Activated T-cell treated with anti-CD3 and anti-CD28 coated beads, Interleukin-2, amount 50 U/mL, for 48 hours (primary cell): Measurements from ENCODE around the gene PMAIP1.
"Not testable (repeated sequence)": the region's sequence is repeated elsewhere in the genome, so short reads cannot be mapped to it uniquely, and the experiment has no call there.

Experiments
- DNase-seq, 2 experiments: peaks; one replicate each; pipeline ENCODE4 v3.0.0-alpha.2; 2020

PMAIP1 gene

DNA sequence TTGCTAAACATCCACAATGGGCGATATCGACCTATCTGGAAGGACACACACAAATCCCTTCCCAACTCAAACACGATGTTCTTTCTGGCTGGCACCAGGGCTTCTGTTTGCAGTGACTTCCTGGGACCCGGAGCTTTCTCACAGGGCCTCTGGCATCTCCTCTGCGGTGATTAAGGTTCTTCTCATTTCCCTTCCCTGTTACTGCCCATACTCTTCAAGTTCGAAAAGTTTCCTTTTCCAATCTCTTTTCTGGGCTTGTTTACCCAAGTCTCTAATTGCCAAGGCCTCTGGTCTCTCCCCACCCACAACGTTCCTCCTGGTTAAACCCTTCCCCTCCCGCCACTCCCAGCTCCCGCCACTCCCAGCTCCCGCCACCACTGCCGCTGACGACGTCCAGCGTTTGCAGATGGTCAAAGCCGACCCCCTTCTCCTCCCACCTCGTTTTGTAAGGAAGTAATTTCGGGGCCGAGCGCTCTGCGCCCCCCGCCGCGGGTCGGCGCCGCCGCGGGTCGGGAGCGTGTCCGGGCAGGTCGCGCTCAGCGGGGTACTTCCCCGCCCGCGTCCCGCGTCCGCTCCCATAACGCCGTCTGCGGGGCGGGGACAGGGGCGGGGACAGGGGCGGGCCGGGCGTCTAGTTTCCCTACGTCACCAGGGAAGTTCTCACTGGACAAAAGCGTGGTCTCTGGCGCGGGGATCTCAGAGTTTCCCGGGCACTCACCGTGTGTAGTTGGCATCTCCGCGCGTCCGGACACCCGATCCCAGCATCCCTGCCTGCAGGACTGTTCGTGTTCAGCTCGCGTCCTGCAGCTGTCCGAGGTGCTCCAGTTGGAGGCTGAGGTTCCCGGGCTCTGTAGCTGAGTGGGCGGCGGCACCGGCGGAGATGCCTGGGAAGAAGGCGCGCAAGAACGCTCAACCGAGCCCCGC is at the start of gene PMAIP1:
Gene PMAIP1 (plus strand): TSS at position 699 of the 924 bp plus-strand sequence. CDS start 182 bp downstream, at position 881.
- DNase-seq: peak; percentile 93 to 94

GRCh38 chr18:59851784-59852399 is 47.9 kb upstream of the PMAIP1 start:
- no peak for DNase-seq

DNA sequence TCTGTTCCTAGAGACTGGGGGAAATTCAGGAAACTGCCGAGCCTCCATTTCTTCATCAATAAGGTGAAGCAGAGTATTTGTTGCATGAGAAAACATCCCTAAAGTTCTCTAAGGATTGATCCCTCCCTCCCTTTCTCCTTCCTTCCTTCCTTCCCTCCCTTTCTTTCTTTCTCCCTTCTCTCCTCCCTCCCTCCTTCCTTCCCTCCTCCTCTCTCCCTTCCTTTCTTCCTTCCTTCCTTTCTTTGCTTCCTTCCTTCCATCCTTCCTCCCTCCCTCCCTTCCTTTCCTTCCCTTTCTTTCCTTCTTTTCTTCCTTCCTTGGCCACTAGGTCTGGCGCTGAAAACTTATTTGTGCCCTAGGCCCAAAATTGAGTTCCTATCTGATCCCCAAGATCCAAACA is 47.2 kb upstream of the PMAIP1 start:
- no peak for DNase-seq

DNA sequence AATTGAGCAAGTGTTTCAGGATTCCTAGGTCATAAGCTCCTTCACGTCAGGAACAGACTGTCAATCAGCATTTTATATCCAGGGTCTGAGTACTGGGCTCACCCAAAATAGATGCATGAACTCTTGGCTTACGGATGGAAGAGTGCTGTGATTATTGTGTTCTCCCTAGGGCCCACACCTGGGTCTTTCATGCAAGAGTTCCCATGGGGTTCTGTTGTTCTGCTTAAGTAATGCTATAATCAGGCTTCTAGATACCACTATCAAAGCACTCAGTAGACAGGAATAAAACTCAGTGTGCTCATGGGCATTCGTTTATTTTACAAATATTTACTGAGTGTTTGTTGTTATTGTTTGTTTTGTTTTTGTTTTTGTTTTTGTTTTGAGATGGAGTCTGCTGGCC is 46.4 kb upstream of the PMAIP1 start:
- no peak for DNase-seq

GRCh38 chr18:59853988-59854387 is 45.8 kb upstream of the PMAIP1 start:
- DNase-seq: not testable (repeated sequence)

DNA sequence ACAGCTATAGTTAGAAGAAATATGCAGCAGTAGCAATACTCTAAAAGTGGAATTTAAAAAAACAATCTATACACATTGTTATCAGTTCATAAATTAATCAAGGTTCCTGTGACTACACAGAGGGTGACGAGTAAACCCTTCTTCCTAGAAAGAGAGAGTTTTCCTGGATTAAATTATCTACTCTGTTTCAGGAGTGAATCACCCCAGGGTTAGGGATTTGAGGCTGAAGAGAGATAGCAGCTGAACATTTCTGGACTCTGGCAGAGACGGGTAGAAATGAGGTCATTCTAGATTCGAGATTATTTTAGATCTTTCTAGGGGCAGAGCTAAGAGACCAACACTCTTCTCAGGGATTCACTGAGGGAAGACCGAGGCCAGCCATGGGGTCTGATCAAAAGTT is 38.8 kb upstream of the PMAIP1 start:
- DNase-seq: no peak

DNA sequence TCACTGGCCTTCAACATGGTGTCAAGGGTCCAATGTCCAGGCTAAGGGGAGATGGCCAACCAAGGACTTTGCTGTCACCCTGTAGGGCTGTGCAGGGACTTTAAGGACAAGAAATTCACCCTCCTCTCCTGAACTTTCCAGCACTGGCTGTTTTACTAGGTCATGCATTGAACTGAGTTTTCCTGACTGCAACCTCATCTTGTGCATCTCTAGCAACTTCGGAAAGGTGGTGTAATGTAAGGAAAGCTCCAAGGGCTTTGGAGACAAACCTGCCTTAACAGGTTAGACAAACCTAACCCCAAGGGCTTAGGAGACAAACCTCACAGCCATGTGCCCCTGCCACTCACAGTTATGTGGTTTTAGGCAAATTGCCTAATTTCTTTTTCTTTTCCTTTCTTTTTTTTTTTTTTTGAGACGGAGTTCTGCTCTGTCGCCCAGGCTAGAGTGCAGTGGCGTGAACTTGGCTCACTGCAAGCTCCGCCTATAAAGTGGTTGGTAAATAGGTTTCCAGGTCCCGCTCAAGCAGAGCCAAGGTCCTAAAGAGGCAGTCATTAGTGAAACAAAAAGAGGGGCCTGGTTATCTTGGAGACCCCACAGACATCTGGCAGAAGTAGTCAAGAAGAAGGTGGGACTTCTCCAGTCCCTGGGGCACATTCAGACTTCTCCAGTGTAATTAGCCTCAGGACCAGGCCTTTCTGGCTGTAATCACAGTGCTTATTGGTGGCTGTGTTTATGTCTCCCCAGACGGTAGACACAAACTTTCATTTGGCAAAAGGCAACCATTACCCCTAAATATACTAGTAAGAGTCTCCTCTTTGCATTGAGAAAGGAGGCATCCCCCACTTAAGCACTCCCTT is 37.6 kb upstream of the PMAIP1 start:
- no peak for DNase-seq

- DNase-seq: no peak
Measured at GRCh38 chr18:59865241-59865986, 34.4 kb upstream of the PMAIP1 start.

DNA sequence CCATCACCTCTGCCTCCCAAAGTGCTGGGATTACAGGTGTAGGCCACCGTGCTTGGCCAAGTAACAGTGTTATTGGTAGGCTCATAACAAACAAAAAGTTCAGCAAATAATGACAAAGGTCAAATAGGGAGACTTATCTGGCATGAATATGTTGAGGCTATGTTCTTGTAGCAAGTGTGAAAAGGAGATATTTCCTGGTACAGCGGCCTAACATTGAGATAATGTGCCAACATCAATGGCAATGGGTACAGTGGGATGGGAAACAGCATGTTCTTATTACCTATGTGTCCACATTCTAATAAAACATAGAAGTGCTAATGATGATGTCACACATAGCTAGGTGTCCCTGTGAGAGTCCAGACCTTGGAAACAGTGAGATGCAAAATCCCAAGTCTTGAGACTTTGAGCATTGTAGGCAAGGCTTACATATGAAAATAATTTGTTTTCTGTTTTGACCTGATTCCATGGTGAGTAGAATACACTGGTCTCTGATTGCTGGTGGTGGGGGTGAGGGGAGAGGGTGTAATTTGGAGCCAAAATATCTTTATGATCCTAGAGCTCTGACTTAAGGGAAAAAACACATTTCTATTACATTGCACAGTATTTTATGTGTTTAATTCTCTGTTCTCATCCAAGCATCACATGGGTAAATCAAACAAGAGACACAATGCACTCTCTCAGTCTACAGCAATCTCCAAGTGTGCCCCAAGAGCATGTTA is 33.1 kb upstream of the PMAIP1 start:
- DNase-seq: no peak

DNA sequence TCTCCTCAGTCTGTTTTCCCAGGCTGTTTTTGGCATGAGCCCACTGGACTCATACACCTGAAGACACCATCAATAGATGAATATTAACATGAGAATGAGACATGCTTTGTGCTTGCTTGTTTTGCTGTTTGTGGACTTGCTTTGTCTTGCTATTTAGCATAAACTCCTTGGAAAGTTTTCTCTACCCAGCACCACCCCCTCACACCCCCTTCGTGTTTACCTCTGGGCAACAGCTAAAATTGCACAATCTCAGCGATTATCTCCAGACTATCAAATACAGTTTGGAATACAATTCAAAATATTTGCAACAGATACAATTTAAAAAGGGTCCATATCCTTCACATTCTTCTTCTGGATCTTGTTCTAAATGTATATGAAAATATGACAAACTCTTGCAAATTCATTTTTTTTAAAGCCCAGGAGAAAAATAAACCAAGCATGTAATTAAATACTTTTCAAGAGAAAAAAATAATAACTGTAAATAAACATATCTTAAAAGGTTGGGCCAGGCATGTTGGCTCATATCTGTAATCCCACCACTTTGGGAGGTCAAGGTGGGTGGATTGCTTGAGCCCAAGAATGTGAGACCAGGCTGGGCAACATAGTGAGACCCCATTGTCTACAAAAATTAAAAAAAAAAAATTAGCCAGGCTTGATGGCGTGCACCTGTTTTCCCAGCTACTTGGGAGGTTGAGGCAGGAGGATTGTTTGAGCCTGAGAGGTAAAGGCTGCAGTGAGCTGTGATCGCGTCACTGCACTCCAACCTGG is 32.3 kb upstream of the PMAIP1 start:
- no peak for DNase-seq

DNA sequence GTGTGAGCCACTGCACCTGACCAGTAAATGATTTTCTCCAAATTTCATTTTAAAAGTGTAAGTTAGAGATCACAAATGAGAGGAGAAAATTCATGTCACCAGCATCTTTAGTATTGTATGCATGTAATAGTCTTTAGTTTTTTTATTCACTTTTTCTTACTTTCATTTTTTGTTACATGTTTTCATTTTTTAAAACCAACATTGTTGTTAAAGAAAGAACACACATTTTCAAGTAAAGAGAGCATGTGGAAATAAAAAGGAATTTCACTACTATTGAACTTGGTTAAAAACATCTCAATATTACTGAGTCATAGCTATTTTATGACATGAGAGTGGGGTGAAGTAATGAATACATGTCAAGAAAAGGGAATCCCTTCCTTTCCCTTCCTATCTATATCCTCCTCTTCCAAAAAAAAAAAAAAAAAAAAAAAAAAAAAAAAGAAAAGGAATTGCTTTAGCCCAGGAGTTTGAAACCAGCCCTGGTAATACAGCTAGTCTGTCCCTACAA is 29.1 kb upstream of the PMAIP1 start:
- DNase-seq: no peak

GRCh38 chr18:59871711-59872362 is 28.0 kb upstream of the PMAIP1 start:
- no peak for DNase-seq

DNA sequence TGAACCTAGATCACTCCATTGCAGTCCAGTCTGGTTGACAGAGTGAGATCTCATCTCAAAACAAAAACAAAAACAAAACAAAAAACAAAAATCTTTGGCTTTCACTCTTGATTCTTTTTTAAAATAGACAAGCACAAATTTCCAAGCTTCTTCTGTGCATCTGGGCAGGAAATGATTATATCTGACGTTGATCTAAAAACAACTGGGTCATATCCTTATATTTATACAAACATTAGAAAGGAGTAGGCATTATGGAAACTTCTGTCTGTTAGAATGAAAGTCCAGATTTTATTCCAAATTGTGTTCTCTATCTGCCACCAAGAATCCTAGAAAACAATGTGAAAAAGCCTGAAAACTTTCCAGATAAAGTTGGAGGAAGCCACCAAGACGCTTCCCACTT is 26.2 kb upstream of the PMAIP1 start:
- no peak for DNase-seq

DNA sequence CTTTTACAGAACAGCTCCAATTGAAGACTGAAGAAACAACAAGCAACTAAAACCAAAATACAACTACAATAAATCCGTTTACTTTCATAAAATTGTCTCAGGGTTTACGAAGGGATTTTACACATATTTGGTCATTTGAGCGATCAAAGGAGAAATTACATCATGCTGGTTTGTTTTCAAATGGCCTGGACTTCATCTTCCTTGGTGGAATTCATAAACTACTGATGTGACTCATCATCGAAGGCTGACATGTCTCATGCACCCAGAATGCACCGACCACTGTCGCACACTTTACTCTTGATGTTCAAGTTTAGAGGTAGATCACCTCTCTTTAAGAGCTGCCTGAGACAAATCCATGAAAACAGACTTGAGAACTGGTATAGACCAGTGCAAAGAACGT is 25.6 kb upstream of the PMAIP1 start:
- no peak for DNase-seq

GRCh38 chr18:59876310-59876626 is 23.5 kb upstream of the PMAIP1 start:
- no peak for DNase-seq

DNA sequence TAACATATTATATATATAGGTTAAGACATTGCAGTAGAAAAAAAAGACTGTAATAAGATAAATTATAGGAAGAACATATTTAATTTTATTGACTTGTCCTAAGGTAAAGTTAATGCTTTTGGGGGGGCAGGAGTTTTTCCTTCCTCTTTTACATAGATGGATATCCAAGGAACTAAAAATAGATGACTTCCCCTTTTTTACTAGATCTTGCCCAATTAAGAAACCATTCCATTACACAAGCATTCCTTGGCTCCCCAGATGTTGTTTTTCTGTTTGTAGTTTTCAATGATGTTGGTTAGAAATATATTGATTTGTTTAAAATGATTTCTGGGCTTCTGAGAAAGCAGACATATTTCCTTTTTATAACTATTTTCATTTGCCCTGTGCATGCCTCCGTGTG is 22.4 kb upstream of the PMAIP1 start:
- no peak for DNase-seq

DNA sequence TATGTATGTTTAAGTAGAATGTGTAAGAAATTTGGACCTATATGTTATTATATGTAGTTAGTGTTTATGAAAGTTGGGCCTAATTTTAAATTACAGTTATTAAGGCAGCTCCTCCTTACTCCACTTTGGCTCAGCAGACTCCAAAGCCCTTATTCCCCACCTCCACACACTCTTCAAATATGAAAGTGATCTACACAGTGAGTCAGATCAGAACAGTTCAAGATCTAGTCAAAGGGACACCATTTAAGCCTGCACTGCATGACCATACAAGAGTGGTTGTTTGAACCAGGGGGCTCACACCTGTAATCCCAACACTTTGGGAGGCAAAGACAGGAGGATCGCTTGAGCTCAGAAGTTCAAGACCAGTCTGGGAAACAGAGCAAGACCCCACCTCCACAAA is 21.2 kb upstream of the PMAIP1 start:
- no peak for DNase-seq

- DNase-seq: peak; percentile 39 to 42
Measured at GRCh38 chr18:59881728-59882656, 17.8 kb upstream of the PMAIP1 start.

- DNase-seq: no peak
Measured at GRCh38 chr18:59884351-59884750, 15.4 kb upstream of the PMAIP1 start.
